HG03135 (cell line): ENCODE measurements around the gene ZNF385A.

ENCODE experiments used
- ATAC-seq: cut with Tn5 transposase; IDR thresholded peaks from one replicate; pipeline ENCODE4 v1.9.1; 2021; ENCODE audit warnings: mild to moderate bottlenecking, moderate library complexity; ENCODE audit not compliant: unreplicated experiment

ZNF385A gene

DNA sequence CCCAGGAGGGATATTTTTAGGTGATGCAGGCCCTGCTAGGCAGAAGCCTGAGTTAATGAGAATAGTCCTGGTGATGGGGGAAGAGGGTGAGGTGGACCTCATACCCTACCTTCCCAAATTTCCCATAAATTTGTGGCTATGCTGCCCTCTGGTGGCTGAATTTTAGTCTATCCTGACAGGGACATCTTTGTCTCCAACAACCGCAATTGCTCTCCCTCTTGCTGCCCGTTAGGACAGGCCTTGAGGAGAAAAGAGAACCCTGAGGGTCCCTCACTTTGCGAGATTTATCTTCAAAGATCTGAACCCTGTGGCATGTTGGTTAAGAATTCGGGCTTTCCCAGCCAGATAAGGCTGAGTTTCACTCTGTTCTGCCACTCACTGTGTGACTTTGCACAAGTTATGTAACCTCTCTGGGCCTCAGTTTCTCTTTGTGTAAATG, 9.8 kb upstream of the ZNF385A start:
- no peak for ATAC-seq

GRCh38 chr12:54393743-54394142, 9.2 kb upstream of the ZNF385A start:
- no peak for ATAC-seq

DNA sequence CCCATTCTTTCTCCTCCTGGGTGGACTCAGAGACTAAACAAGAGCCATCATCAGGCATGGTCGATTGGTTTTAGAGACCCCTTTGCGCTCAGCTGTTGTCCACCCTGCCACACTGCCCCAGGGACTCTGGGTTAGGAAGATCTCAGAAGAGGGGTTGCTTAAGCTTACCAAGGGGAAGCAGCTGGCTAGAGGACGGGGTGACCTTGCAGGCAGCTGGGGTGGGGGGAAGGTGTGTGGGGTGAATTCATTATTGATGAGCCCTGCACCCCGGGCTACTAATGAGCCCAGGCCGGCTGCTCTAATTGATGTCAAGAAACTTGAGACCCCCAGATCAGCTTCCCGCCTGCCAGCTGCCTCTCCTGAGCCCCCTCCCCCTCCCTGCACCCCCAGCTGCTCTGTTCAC, 8.7 kb upstream of the ZNF385A start:
- no peak for ATAC-seq

GRCh38 chr12:54392485-54393206, 8.1 kb upstream of the ZNF385A start:
- no peak for ATAC-seq

- ATAC-seq: no peak
These were observed 6.4 kb upstream of the ZNF385A start for GRCh38 chr12:54390668-54391551.

DNA sequence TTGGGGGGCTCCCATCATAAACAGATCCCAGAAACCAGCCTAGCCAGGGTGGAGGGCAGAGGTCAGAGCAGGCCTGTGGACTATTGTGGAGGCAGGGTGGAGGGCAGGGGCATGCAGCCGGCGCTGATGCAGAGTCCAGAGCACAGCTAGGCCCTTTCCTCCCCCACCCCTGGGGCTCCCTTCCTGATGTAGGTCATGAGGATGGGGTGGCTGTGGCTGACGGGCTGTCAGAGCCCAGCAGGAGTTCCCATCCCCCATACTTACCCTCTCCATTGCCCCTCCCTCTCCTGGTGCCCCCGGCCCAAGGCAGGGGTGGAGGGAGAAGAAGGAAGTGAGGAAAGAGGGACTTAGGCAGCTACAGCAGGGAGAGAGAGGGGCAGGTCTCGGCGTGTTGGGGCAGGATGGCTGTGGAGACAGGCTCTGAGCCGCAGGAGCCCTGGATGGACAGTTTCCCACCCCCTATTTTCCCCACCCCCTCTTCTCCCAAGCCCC, 5.7 kb upstream of the ZNF385A start:
- no peak for ATAC-seq

DNA sequence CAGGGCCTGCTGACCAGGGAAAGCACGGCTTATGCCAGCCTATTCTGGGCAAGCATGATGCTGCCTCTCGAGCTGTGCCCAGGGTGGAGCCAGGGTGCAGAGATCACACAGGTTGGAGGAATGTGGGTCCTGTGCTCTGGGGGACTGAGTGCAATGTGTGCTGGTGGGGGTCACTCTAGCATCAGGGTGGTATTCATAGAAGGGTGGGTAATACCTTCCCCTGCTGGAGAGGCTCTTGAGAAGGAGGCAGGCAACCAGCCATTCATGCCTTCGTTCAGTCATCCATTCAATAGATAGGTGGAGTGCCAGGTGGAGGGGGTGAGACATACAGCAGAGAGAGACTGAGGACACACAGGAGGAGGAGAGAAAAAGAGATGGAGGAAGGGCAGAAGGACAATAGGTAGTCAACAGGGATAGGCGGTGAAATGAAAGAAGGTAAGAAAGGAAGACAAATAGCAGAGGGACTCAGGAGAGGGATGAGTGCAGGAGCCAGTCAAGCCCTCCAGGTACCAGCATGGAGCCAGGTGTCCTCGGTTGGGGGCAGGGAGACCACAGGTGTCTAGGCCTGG, 5.2 kb upstream of the ZNF385A start:
- no peak for ATAC-seq

GRCh38 chr12:54389134-54389508, 4.6 kb upstream of the ZNF385A start:
- ATAC-seq: no peak

GRCh38 chr12:54388237-54389133, 4.0 kb upstream of the ZNF385A start:
- ATAC-seq: no peak

GRCh38 chr12:54387114-54387467, 2.6 kb upstream of the ZNF385A start:
- no peak for ATAC-seq

DNA sequence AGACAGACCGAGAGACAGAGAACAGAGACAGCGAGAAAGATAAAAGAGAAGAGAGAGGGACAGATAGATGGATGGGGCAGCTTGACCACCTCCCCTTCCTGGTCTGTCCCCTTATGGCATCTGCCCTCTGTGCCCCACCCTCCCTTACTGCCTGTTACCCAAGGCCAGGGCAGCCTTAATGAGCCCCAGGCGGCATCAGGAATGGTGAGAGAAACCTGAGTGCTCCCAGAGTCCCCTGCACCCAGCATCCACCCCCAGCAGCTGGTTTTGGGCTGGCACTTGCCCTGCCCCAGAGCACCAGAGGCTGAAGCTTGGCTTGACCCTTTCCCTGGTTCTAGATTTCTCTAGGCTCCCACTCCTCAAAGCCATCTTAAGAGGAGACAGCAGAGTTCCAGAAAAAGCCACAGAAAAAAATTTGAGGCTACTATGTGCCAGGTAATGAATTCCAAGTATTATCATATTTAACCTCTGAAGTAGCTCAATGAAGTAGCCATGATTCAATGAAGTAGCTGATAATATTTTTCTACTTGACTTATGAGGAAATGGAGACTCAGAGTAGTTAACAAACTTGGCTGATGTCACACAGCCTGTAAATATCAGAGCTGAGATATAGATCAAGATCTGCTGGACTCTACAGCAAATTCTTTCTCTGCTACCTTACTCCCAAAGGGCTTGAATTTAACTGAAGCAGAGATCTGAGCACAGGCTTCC, 2.0 kb upstream of the ZNF385A start:
- no peak for ATAC-seq

GRCh38 chr12:54385251-54385914, 850 bp upstream of the ZNF385A start:
- ATAC-seq: no peak

GRCh38 chr12:54383041-54383609, 1.4 kb downstream of the ZNF385A start:
- no peak for ATAC-seq

- no peak for ATAC-seq
These were observed 3.4 kb downstream of the ZNF385A start for GRCh38 chr12:54381136-54381535.

DNA sequence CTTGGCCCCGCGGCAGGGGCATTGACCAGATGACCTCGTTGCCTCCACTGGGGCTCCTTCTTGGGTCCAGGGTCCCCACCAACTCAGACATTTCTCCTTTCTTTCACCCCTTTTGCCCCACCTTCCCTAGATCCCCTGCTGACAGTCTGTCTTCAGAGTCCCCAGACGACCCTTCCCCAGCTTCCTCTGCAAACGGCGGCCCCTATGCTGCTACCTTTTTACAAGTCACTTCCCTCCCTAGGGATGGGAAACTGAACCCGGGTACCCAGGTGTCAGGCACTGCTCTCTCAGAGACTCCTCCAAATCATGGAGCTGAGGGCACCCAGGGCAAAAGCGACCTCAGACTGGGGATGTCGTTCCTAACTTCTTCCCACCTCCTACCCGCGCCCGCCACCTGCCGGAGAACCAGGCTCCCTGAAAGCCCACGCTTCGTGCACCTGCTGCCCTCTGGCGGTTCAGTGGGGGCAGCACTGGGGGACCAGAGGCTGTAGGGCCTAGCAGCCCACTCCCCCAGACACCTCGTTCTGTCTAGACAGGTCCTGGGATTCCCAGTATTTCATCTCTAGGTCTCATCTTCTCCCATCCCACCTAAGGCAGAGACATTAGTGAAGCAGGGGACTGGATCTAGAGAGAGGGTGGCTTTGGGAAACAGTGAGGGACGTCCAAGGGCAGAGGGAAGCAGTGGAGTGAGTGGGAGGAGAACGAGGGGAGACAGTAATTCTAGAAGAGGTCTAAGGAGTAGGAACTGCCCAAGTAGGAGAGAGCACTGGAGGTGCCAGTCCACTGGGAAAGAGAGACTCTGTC, 4.9 kb downstream of the ZNF385A start:
- ATAC-seq: peak; percentile 79

DNA sequence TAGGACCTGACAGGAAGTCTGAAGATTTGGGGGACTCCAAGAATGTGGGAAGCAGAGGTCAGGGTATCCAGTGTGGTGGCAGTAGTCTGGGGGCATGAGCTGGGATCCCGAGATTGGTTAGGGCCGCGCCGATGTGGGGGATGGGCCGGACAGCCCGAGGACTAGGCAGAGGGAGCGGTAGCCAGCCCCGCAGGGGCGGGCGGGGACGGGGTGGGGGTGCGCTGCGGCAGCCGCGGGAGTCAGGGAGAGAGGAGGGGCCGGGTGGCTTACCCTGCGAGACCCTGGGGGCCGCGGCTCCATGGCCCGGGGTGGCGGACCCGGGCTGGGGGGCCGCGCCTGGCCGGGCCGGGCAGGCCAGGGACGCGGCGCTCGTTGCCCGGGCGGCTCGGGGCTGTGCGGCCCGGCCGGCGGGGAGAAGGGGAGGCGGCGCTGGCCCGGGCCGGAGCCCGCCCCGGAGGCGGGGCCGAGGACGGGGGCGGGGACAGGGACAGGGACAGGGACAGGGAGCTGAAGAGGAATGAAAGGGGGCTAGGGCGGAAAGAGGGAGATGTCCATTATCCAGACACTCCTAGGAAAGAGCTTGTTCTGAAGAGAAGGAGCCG, 5.6 kb downstream of the ZNF385A start:
- ATAC-seq: peak; percentile 42

GRCh38 chr12:54377797-54378515, 6.6 kb downstream of the ZNF385A start:
- ATAC-seq: no peak
